ENCODE data around the gene C19orf53.

DNA sequence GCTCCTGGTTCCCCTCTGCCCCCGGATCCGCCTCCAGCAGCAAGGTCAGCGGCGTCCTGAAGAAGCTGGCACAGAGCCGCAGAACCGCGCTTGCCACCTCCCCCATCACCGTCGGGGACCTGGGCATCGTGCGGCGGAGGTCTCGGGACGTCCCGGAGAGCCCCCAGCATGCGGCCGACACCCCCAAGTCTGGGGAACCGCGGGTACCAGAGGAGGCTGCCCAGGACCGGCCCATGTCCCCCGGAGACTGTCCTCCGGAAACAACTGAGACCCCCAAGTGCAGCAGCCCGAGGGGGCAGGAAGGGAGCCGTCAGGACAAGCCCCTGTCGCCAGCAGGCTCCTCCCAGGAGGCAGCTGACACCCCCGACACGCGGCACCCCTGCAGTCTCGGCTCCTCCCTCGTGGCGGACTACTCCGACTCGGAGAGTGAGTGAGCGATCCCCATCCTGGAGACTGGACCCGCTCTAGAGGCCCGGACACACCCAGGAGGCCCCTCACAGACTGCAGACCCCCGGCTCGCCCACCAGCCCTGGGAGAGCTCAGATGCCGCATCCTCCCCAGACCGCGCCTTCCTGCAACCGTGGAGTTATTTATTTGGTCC, 11.5 kb upstream of the C19orf53 start:
- TF ChIP-seq, protein P1, sequence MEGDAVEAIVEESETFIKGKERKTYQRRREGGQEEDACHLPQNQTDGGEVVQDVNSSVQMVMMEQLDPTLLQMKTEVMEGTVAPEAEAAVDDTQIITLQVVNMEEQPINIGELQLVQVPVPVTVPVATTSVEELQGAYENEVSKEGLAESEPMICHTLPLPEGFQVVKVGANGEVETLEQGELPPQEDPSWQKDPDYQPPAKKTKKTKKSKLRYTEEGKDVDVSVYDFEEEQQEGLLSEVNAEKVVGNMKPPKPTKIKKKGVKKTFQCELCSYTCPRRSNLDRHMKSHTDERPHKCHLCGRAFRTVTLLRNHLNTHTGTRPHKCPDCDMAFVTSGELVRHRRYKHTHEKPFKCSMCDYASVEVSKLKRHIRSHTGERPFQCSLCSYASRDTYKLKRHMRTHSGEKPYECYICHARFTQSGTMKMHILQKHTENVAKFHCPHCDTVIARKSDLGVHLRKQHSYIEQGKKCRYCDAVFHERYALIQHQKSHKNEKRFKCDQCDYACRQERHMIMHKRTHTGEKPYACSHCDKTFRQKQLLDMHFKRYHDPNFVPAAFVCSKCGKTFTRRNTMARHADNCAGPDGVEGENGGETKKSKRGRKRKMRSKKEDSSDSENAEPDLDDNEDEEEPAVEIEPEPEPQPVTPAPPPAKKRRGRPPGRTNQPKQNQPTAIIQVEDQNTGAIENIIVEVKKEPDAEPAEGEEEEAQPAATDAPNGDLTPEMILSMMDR (IDR thresholded peaks at IDR 0.05 in 4 of 5, conservative IDR thresholded peaks at IDR 0.05 in 1 of 5): no peak
- no peak for TF ChIP-seq POLR2A (IDR thresholded peaks at IDR 0.05)
